ENCODE measurements around the gene ZNF586. TPM values are rescaled to one million over a fixed set of nuclear protein-coding genes. Genes with fewer than 3 reads are reported as not detected.
"Not testable (repeated sequence)": the region's sequence is repeated elsewhere in the genome, so short reads cannot be mapped to it uniquely, and the experiment has no call there.

ZNF586 gene
- total and polyA plus RNA-seq, 2 donors from 2014 or later: 6.3 to 18.7 TPM

GRCh38 chr19:57803594-57804325 lies 34.3 kb downstream of the ZNF586 start:
- Histone ChIP-seq H3K9me3 (ENCODE audit: control insufficient read depth in 2 of 3, insufficient read depth in 1 of 3, low read length in 3 of 3) (no peaks in the 10 kb centered on the region), H3K27ac (ENCODE audit: low read depth in 2 of 2, low read length in 2 of 2) (peak overlapping the region; percentile 38 to 81), H3K27me3 (ENCODE audit: control insufficient read depth, insufficient read depth, low read length) (no peaks in the 10 kb centered on the region), H3K9ac (ENCODE audit: low read length in 3 of 3) (peak overlapping the region; percentile 57 to 80 (median 67)), H3K36me3 (ENCODE audit: control insufficient read depth in 2 of 3, insufficient read depth in 3 of 3, low read length in 3 of 3) (peaks cover 0 to 10% (median 7%) of the 10 kb centered on the region in 3 donors), H3K4me1 (ENCODE audit: control insufficient read depth in 2 of 3, insufficient read depth in 2 of 3, low read depth in 1 of 3, low read length in 3 of 3) (peaks cover 0 to under 1% (median 0%) of the 10 kb centered on the region in 3 donors), H3K4me3 (ENCODE audit: low read length in 3 of 3) (peak overlapping the region; percentile 53 to 81 (median 73))
- no peak for FAIRE-seq
- DNase-seq: peak in 4 of 5 donors; percentile 59 to 82 (median 79)
- intact Hi-C loops (cut with DNase I): no loop called here
- no peak for TF ChIP-seq CTCF (IDR thresholded peaks at IDR 0.05; ENCODE audit: borderline replicate concordance, extremely low read depth, insufficient read depth)

DNA sequence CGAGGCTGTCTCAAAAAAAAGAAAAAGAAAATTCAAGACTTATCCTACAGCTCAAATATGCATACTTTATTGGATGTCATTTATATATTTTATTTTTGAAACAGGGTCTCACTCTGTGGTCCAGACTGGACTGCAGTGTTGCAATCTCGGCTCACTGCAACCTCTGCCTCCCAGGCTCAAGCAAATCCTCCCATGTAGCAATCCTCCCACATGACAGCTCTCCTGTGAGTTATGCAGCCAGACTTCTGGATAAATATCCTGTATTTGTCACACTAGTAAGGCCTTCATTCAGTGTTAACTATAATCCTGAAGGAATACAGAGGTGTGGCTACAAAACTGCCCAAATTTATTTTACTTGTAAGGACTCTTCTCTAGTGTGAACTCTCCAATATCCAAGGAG lies 38.1 kb downstream of the ZNF586 start:
- DNase-seq (no peak), FAIRE-seq (no peak)
- no peak overlapping the region for H3K9ac ChIP-seq (ENCODE audit: low read length in 3 of 3)
- intact Hi-C loops (cut with DNase I): no loop called here
- no peaks in the 10 kb centered on the region for H3K27me3 ChIP-seq (ENCODE audit: control insufficient read depth, insufficient read depth, low read length)
- peaks cover 0 to 10% (median 8%) of the 10 kb centered on the region in 3 donors for H3K4me1 ChIP-seq (ENCODE audit: control insufficient read depth in 2 of 3, insufficient read depth in 2 of 3, low read depth in 1 of 3, low read length in 3 of 3)
- TF ChIP-seq CTCF (IDR thresholded peaks at IDR 0.05; ENCODE audit: borderline replicate concordance, extremely low read depth, insufficient read depth): no peak
- no peak overlapping the region for H3K4me3 ChIP-seq (ENCODE audit: low read length in 3 of 3)
- H3K9me3 ChIP-seq (ENCODE audit: control insufficient read depth in 2 of 3, insufficient read depth in 1 of 3, low read length in 3 of 3): no peaks in the 10 kb centered on the region
- no peak overlapping the region for H3K27ac ChIP-seq (ENCODE audit: low read depth in 2 of 2, low read length in 2 of 2)
- peaks cover 4 to 19% (median 14%) of the 10 kb centered on the region in 3 donors for H3K36me3 ChIP-seq (ENCODE audit: control insufficient read depth in 2 of 3, insufficient read depth in 3 of 3, low read length in 3 of 3)

DNA sequence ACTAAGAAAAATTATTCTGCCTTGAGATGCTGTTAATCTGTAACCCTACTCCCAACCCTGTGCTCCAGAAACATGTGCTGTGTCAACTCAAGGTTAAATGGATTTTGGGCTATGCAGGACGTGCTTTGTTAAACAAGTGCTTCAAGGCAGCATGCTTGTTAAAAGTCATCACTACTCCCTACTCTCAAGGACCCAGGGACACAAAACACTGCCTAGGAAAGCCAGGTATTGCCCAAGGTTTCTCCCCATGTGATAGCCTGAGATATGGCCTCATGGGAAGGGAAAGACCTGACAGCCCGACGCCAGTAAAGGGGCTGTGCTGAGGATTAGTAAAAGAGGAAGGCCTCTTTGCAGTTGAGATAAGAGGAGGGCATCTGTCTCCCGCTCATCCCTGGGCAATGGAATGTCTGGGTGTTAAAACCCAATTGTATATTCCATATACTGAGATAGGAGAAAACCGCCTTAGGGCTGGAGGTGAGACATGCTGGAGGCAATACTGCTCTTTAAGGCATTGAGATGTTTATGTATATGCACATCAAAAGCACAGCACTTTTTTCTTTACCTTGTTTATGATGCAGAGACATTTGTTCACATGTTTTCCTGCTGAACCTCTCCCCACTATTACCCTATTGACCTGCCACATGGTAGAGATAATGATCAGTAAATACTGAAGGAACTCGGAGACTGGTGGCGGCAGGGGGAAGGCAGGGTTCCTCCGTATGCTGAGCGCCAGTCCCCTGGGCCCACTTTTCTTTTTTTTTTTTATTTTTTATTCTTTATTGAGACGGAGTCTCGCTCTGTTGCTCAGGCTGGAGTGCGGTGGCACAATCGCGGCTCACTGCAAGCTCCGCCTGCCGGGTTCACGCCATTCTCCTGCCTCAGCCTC lies 41.2 kb downstream of the ZNF586 start:
- H3K9ac ChIP-seq (ENCODE audit: low read length in 3 of 3); intact Hi-C loops (cut with DNase I); FAIRE-seq; H3K4me3 ChIP-seq (ENCODE audit: low read length in 3 of 3); H3K27me3 ChIP-seq (ENCODE audit: control insufficient read depth, insufficient read depth, low read length); H3K9me3 ChIP-seq (ENCODE audit: control insufficient read depth in 2 of 3, insufficient read depth in 1 of 3, low read length in 3 of 3): not testable (repeated sequence)
- H3K36me3 ChIP-seq (ENCODE audit: control insufficient read depth in 2 of 3, insufficient read depth in 3 of 3, low read length in 3 of 3): peaks cover 4 to 23% (median 14%) of the 10 kb centered on the region in 3 donors
- H3K4me1 ChIP-seq (ENCODE audit: control insufficient read depth in 2 of 3, insufficient read depth in 2 of 3, low read depth in 1 of 3, low read length in 3 of 3): peaks cover 0 to 16% (median 11%) of the 10 kb centered on the region in 3 donors
- peak in 2 of 5 donors; percentile 37 to 42 for DNase-seq
- H3K27ac ChIP-seq (ENCODE audit: low read depth in 2 of 2, low read length in 2 of 2): peak overlapping the region in 1 of 2 donors; percentile 1

GRCh38 chr19:57812226-57812625 lies 42.8 kb downstream of the ZNF586 start:
- intact Hi-C loops (cut with DNase I): no loop called here
- no peak for DNase-seq
- H3K4me1 ChIP-seq (ENCODE audit: control insufficient read depth in 2 of 3, insufficient read depth in 2 of 3, low read depth in 1 of 3, low read length in 3 of 3): peaks cover 0 to 16% (median 11%) of the 10 kb centered on the region in 3 donors
- no peak for FAIRE-seq
- H3K4me3 ChIP-seq (ENCODE audit: low read length in 3 of 3): peak overlapping the region in 1 of 3 donors; percentile 14
- peaks cover 4 to 23% (median 14%) of the 10 kb centered on the region in 3 donors for H3K36me3 ChIP-seq (ENCODE audit: control insufficient read depth in 2 of 3, insufficient read depth in 3 of 3, low read length in 3 of 3)
- no peaks in the 10 kb centered on the region for H3K9me3 ChIP-seq (ENCODE audit: control insufficient read depth in 2 of 3, insufficient read depth in 1 of 3, low read length in 3 of 3)
- no peak overlapping the region for H3K9ac ChIP-seq (ENCODE audit: low read length in 3 of 3)
- no peak for TF ChIP-seq CTCF (IDR thresholded peaks at IDR 0.05; ENCODE audit: borderline replicate concordance, extremely low read depth, insufficient read depth)
- no peaks in the 10 kb centered on the region for H3K27me3 ChIP-seq (ENCODE audit: control insufficient read depth, insufficient read depth, low read length)
- no peak overlapping the region for H3K27ac ChIP-seq (ENCODE audit: low read depth in 2 of 2, low read length in 2 of 2)

DNA sequence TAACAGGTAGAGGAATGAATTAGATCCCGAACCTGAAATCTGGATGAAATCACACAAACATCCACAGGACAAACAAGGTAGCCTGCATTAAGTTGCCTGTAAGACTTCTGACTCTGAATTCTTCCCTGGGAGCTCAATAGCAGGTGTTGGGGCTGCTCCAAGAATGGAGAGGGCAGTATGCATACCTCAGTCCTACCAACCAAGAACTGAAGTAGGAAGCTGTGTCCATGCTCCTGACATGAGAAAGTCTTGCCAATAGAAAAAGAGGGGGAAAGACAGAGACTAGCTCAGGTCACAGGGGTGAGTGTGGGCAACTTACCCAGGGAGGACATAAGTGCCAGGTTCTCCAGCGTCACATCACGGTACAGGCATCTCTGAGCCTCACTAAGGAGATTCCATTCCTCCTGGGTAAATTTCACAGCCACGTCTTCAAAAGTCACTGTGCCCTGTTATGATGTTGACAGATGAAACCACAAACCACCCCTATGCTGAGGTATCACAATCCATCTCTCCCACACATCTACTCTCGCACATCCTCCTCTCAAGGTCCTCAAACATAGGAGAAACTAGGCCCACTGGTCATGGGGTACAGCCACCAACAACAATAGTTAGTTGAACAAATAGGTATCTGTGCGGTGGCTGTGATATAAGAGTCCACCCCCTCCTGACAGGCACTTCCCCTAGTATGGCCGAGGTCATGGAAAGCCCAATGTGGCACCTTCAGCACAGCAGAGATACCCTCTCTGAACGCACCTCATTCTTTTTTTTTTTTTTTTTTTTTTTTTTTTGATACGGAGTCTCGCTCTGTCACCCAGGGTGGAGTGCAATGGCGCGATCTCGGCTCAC lies 43.7 kb downstream of the ZNF586 start:
- H3K27me3 ChIP-seq (ENCODE audit: control insufficient read depth, insufficient read depth, low read length); DNase-seq; H3K9me3 ChIP-seq (ENCODE audit: control insufficient read depth in 2 of 3, insufficient read depth in 1 of 3, low read length in 3 of 3); FAIRE-seq; intact Hi-C loops (cut with DNase I); H3K9ac ChIP-seq (ENCODE audit: low read length in 3 of 3): not testable (repeated sequence)
- H3K27ac ChIP-seq (ENCODE audit: low read depth in 2 of 2, low read length in 2 of 2): peak overlapping the region; percentile 83 to 87
- H3K4me1 ChIP-seq (ENCODE audit: control insufficient read depth in 2 of 3, insufficient read depth in 2 of 3, low read depth in 1 of 3, low read length in 3 of 3): peaks cover 0 to 16% (median 11%) of the 10 kb centered on the region in 3 donors
- H3K4me3 ChIP-seq (ENCODE audit: low read length in 3 of 3): peak overlapping the region in 2 of 3 donors; percentile 75 to 98
- peaks cover 4 to 18% (median 10%) of the 10 kb centered on the region in 3 donors for H3K36me3 ChIP-seq (ENCODE audit: control insufficient read depth in 2 of 3, insufficient read depth in 3 of 3, low read length in 3 of 3)

Measured in kidney (tissue), 14 donors.